Measurements from ENCODE around the gene WSCD1. TPM values are rescaled to one million over a fixed set of nuclear protein-coding genes. Genes with fewer than 3 reads are reported as not detected.

The WSCD1 gene
- polyA plus RNA-seq, 1 donor (not counting 4 experiments of a cell fraction or from before 2014, with no cell fraction given): not detected

- no peak for DNase-seq (ENCODE audit: low read depth, low spot score)
Measured at GRCh38 chr17:6138761-6139446, 68.7 kb downstream of the WSCD1 start.

GRCh38 chr17:6139447-6139832 is 69.3 kb downstream of the WSCD1 start:
- dilution Hi-C loops (cut with MboI; ENCODE audit: extremely low pct_ligation_motif_present, low sequenced_read_pairs): no loop called here
- Histone ChIP-seq H3K9me3 (ENCODE audit: control insufficient read depth, low read depth, low read length) (no peaks in the 10 kb centered on the region), H3K9ac (ENCODE audit: control insufficient read depth, extremely low read depth, insufficient read depth, low read length) (no peak overlapping the region), H2AFZ (ENCODE audit: control insufficient read depth, low read length) (no peak overlapping the region), H3K9me1 (ENCODE audit: control insufficient read depth, extremely low read depth, insufficient read depth, low read length) (no peaks in the 10 kb centered on the region), H3K4me2 (ENCODE audit: control insufficient read depth, extremely low read depth, insufficient read depth, low read depth, low read length) (no peak overlapping the region), H3K4me1 (ENCODE audit: control insufficient read depth, extremely low read depth, insufficient read depth, low read length) (no peaks in the 10 kb centered on the region), H3K79me2 (ENCODE audit: control insufficient read depth, insufficient read depth, low read length) (no peaks in the 10 kb centered on the region), H3K4me3 (ENCODE audit: control insufficient read depth in 2 of 3, extremely low read depth in 1 of 3, insufficient read depth in 2 of 3, low read depth in 1 of 3, low read length in 3 of 3) (no peak overlapping the region), H3K27ac (ENCODE audit: control insufficient read depth, insufficient read depth, low read length) (no peak overlapping the region), H4K20me1 (ENCODE audit: control insufficient read depth, extremely low read depth, insufficient read depth, low read length) (no peaks in the 10 kb centered on the region), H3K27me3 (ENCODE audit: control insufficient read depth, extremely low read depth, insufficient read depth, low read length) (peaks cover 4% of the 10 kb centered on the region), H3K36me3 (ENCODE audit: control insufficient read depth in 2 of 2, extremely low read depth in 1 of 2, insufficient read depth in 2 of 2, low read length in 2 of 2) (no peaks in the 10 kb centered on the region)
- no peak for FAIRE-seq
- TF ChIP-seq EZH2 (IDR thresholded peaks at IDR 0.05; ENCODE audit: low read length): no peak
- TF ChIP-seq, protein P1, sequence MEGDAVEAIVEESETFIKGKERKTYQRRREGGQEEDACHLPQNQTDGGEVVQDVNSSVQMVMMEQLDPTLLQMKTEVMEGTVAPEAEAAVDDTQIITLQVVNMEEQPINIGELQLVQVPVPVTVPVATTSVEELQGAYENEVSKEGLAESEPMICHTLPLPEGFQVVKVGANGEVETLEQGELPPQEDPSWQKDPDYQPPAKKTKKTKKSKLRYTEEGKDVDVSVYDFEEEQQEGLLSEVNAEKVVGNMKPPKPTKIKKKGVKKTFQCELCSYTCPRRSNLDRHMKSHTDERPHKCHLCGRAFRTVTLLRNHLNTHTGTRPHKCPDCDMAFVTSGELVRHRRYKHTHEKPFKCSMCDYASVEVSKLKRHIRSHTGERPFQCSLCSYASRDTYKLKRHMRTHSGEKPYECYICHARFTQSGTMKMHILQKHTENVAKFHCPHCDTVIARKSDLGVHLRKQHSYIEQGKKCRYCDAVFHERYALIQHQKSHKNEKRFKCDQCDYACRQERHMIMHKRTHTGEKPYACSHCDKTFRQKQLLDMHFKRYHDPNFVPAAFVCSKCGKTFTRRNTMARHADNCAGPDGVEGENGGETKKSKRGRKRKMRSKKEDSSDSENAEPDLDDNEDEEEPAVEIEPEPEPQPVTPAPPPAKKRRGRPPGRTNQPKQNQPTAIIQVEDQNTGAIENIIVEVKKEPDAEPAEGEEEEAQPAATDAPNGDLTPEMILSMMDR (optimal IDR thresholded peaks at IDR 0.05 in 1 of 3, IDR thresholded peaks at IDR 0.05 in 1 of 3, conservative IDR thresholded peaks at IDR 0.05 in 1 of 3; ENCODE audit: extremely low read depth in 1 of 3, insufficient read depth in 2 of 3, low read length in 3 of 3): no peak
- DNase-seq (ENCODE audit: low read depth, low spot score): no peak

More at GRCh38 chr17:6138761-6139446, 68.7 kb downstream of the WSCD1 start:
- Histone ChIP-seq H3K9ac (ENCODE audit: control insufficient read depth, extremely low read depth, insufficient read depth, low read length) (no peak overlapping the region), H3K9me1 (ENCODE audit: control insufficient read depth, extremely low read depth, insufficient read depth, low read length) (no peaks in the 10 kb centered on the region), H4K20me1 (ENCODE audit: control insufficient read depth, extremely low read depth, insufficient read depth, low read length) (no peaks in the 10 kb centered on the region), H3K27ac (ENCODE audit: control insufficient read depth, insufficient read depth, low read length) (no peak overlapping the region), H3K4me2 (ENCODE audit: control insufficient read depth, extremely low read depth, insufficient read depth, low read depth, low read length) (no peak overlapping the region), H3K27me3 (ENCODE audit: control insufficient read depth, extremely low read depth, insufficient read depth, low read length) (peaks cover 4% of the 10 kb centered on the region), H3K36me3 (ENCODE audit: control insufficient read depth in 2 of 2, extremely low read depth in 1 of 2, insufficient read depth in 2 of 2, low read length in 2 of 2) (no peaks in the 10 kb centered on the region), H2AFZ (ENCODE audit: control insufficient read depth, low read length) (no peak overlapping the region), H3K4me3 (ENCODE audit: control insufficient read depth in 2 of 3, extremely low read depth in 1 of 3, insufficient read depth in 2 of 3, low read depth in 1 of 3, low read length in 3 of 3) (no peak overlapping the region), H3K4me1 (ENCODE audit: control insufficient read depth, extremely low read depth, insufficient read depth, low read length) (no peaks in the 10 kb centered on the region), H3K79me2 (ENCODE audit: control insufficient read depth, insufficient read depth, low read length) (no peaks in the 10 kb centered on the region), H3K9me3 (ENCODE audit: control insufficient read depth, low read depth, low read length) (no peaks in the 10 kb centered on the region)
- TF ChIP-seq, protein P1 (optimal IDR thresholded peaks at IDR 0.05 in 1 of 3, IDR thresholded peaks at IDR 0.05 in 1 of 3, conservative IDR thresholded peaks at IDR 0.05 in 1 of 3; ENCODE audit: extremely low read depth in 1 of 3, insufficient read depth in 2 of 3, low read length in 3 of 3): no peak
- TF ChIP-seq EZH2 (IDR thresholded peaks at IDR 0.05; ENCODE audit: low read length): no peak
- FAIRE-seq: no peak
- dilution Hi-C loops (cut with MboI; ENCODE audit: extremely low pct_ligation_motif_present, low sequenced_read_pairs): no loop called here
